MM.1S (cell line): ENCODE results near the gene UBTD1.
"Not testable (repeated sequence)": the region's sequence is repeated elsewhere in the genome, so short reads cannot be mapped to it uniquely, and the experiment has no call there.

Source experiments
- DNase-seq: peaks from one replicate; pipeline ENCODE4 v3.0.0-alpha.2; 2015
- H2AFZ ChIP-seq: fragments of 300-600 bp; sonication (generic); 2 replicates; pipeline ENCODE4 v1.6.0; 2016; ENCODE audit warnings: antibody characterized with exemption, low read length
- H3F3A ChIP-seq: fragments of 300-600 bp; sonication (generic); 2 replicates; pipeline ENCODE4 v1.6.1; 2016; ENCODE audit warnings: mild to moderate bottlenecking, antibody characterized with exemption, low read length, moderate library complexity, mixed read lengths; ENCODE audit not compliant: insufficient read depth
- H3K27ac ChIP-seq: fragments of 300-600 bp; sonication (generic); 2 replicates; pipeline ENCODE4 v1.5.1; 2016; ENCODE audit warnings: mild to moderate bottlenecking, low read length
- H3K27me3 ChIP-seq: fragments of 300-600 bp; sonication (generic); replicated peaks from 2 replicates; pipeline ENCODE4 v1.6.0; 2016; ENCODE audit warnings: low read length; ENCODE audit not compliant: insufficient read depth
- H3K36me3 ChIP-seq: fragments of 300-600 bp; sonication (generic); replicated peaks from 2 replicates; pipeline ENCODE4 v1.6.1; 2016; ENCODE audit warnings: mild to moderate bottlenecking, low read length, mixed read lengths; ENCODE audit not compliant: insufficient read depth
- H3K4me1 ChIP-seq: fragments of 300-600 bp; sonication (generic); 2 replicates; pipeline ENCODE4 v1.6.1; 2016; ENCODE audit warnings: low read length, mixed read lengths
- H3K4me2 ChIP-seq: fragments of 300-600 bp; sonication (generic); 2 replicates; pipeline ENCODE4 v1.6.0; 2016; ENCODE audit warnings: low read depth, low read length
- H3K4me3 ChIP-seq: fragments of 300-600 bp; sonication (generic); 2 replicates; pipeline ENCODE4 v1.5.1; 2016; ENCODE audit warnings: low read length, mixed read lengths
- H3K79me2 ChIP-seq: fragments of 300-600 bp; sonication (generic); 2 replicates; pipeline ENCODE4 v1.6.1; 2016; ENCODE audit warnings: mixed run types, low read length, mixed read lengths
- H3K9ac ChIP-seq: fragments of 300-600 bp; sonication (generic); 2 replicates; pipeline ENCODE4 v1.6.1; 2016; ENCODE audit warnings: low read length, mixed read lengths
- H3K9me2 ChIP-seq: fragments of 300-600 bp; sonication (generic); replicated peaks from 2 replicates; pipeline ENCODE4 v1.6.1; 2016; ENCODE audit warnings: mild to moderate bottlenecking, low read length, mixed read lengths; ENCODE audit not compliant: insufficient read depth
- H3K9me3 ChIP-seq: fragments of 300-600 bp; sonication (generic); replicated peaks from 2 replicates; pipeline ENCODE4 v1.6.1; 2016; ENCODE audit warnings: mild to moderate bottlenecking, low read length, mixed read lengths; ENCODE audit not compliant: insufficient read depth
- H4K20me1 ChIP-seq: fragments of 300-600 bp; sonication (generic); 2 replicates; pipeline ENCODE4 v1.6.1; 2016; ENCODE audit warnings: mild to moderate bottlenecking, low read length, moderate library complexity, mixed read lengths; ENCODE audit not compliant: insufficient read depth
- CTCF ChIP-seq: fragments of 300-600 bp; sonication (generic); IDR thresholded peaks from 2 replicates; pipeline ENCODE4 v1.5.1; 2016; ENCODE audit warnings: antibody characterized with exemption, low read length, mixed read lengths
- EZH2 ChIP-seq: fragments of 300-600 bp; sonication (generic); optimal IDR thresholded peaks from 2 replicates; pipeline ENCODE3; 2017; ENCODE audit warnings: low read depth, mild to moderate bottlenecking, antibody characterized with exemption, low read length, mixed read lengths
- EZH2phosphoT487 ChIP-seq: fragments of 300-600 bp; sonication (generic); IDR thresholded peaks from 2 replicates; pipeline ENCODE4 v1.6.1; 2018; ENCODE audit warnings: antibody characterized with exemption, low read length

The UBTD1 gene

GRCh38 chr10:97522937-97523336, 24.2 kb downstream of the UBTD1 start:
- H3K4me2 ChIP-seq, result no peak overlapping the region
- H3K4me1 ChIP-seq, result no peaks in the 10 kb centered on the region
- H3K4me3 ChIP-seq, result no peak overlapping the region
- TF ChIP-seq EZH2 (no peak), EZH2phosphoT487 (no peak), CTCF (no peak)
- no peaks in the 10 kb centered on the region for H3F3A ChIP-seq
- DNase-seq, result no peak
- no peak overlapping the region for H2AFZ ChIP-seq
- no peaks in the 10 kb centered on the region for H3K9me2 ChIP-seq
- H3K36me3 ChIP-seq, result no peaks in the 10 kb centered on the region
- no peaks in the 10 kb centered on the region for H3K79me2 ChIP-seq
- no peak overlapping the region for H3K9ac ChIP-seq
- H4K20me1 ChIP-seq, result no peaks in the 10 kb centered on the region
- H3K27ac ChIP-seq, result no peak overlapping the region
- H3K27me3 ChIP-seq, result no peaks in the 10 kb centered on the region
- no peaks in the 10 kb centered on the region for H3K9me3 ChIP-seq

- Histone ChIP-seq H3K27me3 (no peaks in the 10 kb centered on the region), H3K79me2 (no peaks in the 10 kb centered on the region), H4K20me1 (no peaks in the 10 kb centered on the region), H3K4me2 (no peak overlapping the region), H3K4me3 (no peak overlapping the region), H3K9me3 (no peaks in the 10 kb centered on the region), H3K9ac (no peak overlapping the region), H2AFZ (no peak overlapping the region), H3K36me3 (no peaks in the 10 kb centered on the region), H3K9me2 (no peaks in the 10 kb centered on the region), H3F3A (no peaks in the 10 kb centered on the region), H3K4me1 (no peaks in the 10 kb centered on the region), H3K27ac (no peak overlapping the region)
- no peak for TF ChIP-seq EZH2
- TF ChIP-seq CTCF, result no peak
- TF ChIP-seq EZH2phosphoT487, result no peak
- DNase-seq, result no peak
Measured at GRCh38 chr10:97525086-97525485, 26.4 kb downstream of the UBTD1 start.

GRCh38 chr10:97525683-97526110, 27.0 kb downstream of the UBTD1 start:
- Histone ChIP-seq H3K4me1 (no peaks in the 10 kb centered on the region), H3K9ac (no peak overlapping the region), H3K79me2 (no peaks in the 10 kb centered on the region), H3K27me3 (no peaks in the 10 kb centered on the region), H3K4me3 (no peak overlapping the region), H3K36me3 (no peaks in the 10 kb centered on the region), H3F3A (no peaks in the 10 kb centered on the region), H3K4me2 (no peak overlapping the region), H2AFZ (no peak overlapping the region), H3K9me3 (no peaks in the 10 kb centered on the region), H4K20me1 (no peaks in the 10 kb centered on the region), H3K27ac (no peak overlapping the region), H3K9me2 (no peaks in the 10 kb centered on the region)
- DNase-seq, result no peak
- TF ChIP-seq EZH2 (no peak), EZH2phosphoT487 (no peak), CTCF (no peak)

- H3F3A ChIP-seq, H3K27me3 ChIP-seq, H2AFZ ChIP-seq, H3K79me2 ChIP-seq, H3K9ac ChIP-seq, H3K36me3 ChIP-seq, H3K9me2 ChIP-seq, H3K27ac ChIP-seq, H3K4me3 ChIP-seq, H3K4me2 ChIP-seq, H3K9me3 ChIP-seq, H4K20me1 ChIP-seq, DNase-seq, H3K4me1 ChIP-seq: not testable (repeated sequence)
Measured at GRCh38 chr10:97528876-97529275, 30.2 kb downstream of the UBTD1 start.
